ENCODE results near the gene ZNF497. TPM values are rescaled to one million over a fixed set of nuclear protein-coding genes. Genes with fewer than 3 reads are reported as not detected.

Gene ZNF497
- total and polyA plus RNA-seq, 9 of the 15 experiments (the other 6 are each of a cell fraction or from before 2014, with no cell fraction given) = 0.06 to 0.98 (median 0.44) TPM; not detected in 1

DNA sequence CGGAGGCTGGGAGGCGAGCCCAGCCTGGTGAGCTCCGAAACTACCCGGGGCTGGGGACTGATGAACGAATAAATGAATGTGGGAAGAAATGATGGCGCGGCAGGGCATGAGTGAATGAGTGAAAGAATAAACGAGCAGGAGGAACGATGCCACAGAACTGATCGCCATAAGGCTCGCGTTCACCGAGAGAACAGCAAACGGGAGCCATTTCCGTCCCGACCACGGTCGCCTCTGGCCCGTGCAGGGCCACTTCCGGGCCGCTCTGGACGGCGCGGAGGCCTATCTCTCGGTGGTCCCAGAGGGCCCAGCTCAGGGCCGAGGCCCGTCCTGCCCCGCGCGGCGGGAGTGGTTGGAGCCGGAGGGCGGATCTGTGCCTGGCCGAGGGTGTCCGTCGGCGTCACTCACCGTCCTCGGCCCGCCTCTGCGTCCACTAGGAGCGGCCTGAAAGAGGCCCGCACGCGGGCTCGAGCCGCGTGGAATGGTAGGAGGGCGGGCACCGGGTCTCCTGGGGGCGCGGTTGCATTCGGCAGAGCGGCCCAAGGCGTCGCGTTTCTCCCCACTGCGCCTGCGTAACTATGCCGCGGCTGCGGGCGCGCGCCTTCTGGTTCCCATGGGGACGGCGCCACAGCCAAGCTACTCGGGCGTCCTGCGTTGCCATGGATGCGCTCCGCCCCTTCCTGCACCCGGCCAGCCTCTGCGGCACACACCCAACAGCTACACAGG is at the start of gene ZNF497 (continued):
- TF ChIP-seq, protein P1, sequence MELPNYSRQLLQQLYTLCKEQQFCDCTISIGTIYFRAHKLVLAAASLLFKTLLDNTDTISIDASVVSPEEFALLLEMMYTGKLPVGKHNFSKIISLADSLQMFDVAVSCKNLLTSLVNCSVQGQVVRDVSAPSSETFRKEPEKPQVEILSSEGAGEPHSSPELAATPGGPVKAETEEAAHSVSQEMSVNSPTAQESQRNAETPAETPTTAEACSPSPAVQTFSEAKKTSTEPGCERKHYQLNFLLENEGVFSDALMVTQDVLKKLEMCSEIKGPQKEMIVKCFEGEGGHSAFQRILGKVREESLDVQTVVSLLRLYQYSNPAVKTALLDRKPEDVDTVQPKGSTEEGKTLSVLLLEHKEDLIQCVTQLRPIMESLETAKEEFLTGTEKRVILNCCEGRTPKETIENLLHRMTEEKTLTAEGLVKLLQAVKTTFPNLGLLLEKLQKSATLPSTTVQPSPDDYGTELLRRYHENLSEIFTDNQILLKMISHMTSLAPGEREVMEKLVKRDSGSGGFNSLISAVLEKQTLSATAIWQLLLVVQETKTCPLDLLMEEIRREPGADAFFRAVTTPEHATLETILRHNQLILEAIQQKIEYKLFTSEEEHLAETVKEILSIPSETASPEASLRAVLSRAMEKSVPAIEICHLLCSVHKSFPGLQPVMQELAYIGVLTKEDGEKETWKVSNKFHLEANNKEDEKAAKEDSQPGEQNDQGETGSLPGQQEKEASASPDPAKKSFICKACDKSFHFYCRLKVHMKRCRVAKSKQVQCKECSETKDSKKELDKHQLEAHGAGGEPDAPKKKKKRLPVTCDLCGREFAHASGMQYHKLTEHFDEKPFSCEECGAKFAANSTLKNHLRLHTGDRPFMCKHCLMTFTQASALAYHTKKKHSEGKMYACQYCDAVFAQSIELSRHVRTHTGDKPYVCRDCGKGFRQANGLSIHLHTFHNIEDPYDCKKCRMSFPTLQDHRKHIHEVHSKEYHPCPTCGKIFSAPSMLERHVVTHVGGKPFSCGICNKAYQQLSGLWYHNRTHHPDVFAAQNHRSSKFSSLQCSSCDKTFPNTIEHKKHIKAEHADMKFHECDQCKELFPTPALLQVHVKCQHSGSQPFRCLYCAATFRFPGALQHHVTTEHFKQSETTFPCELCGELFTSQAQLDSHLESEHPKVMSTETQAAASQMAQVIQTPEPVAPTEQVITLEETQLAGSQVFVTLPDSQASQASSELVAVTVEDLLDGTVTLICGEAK (IDR thresholded peaks at IDR 0.05) = peak; percentile 97
- TF ChIP-seq, protein P1 (CRISPR knock-in tag; IDR thresholded peaks at IDR 0.05) = no peak
- no peak for TF ChIP-seq NFIC (IDR thresholded peaks at IDR 0.05)
- TF ChIP-seq SMAD1 (IDR thresholded peaks at IDR 0.05; ENCODE audit: low read depth, low read length, partially characterized antibody) = no peak
- TF ChIP-seq, protein P2, sequence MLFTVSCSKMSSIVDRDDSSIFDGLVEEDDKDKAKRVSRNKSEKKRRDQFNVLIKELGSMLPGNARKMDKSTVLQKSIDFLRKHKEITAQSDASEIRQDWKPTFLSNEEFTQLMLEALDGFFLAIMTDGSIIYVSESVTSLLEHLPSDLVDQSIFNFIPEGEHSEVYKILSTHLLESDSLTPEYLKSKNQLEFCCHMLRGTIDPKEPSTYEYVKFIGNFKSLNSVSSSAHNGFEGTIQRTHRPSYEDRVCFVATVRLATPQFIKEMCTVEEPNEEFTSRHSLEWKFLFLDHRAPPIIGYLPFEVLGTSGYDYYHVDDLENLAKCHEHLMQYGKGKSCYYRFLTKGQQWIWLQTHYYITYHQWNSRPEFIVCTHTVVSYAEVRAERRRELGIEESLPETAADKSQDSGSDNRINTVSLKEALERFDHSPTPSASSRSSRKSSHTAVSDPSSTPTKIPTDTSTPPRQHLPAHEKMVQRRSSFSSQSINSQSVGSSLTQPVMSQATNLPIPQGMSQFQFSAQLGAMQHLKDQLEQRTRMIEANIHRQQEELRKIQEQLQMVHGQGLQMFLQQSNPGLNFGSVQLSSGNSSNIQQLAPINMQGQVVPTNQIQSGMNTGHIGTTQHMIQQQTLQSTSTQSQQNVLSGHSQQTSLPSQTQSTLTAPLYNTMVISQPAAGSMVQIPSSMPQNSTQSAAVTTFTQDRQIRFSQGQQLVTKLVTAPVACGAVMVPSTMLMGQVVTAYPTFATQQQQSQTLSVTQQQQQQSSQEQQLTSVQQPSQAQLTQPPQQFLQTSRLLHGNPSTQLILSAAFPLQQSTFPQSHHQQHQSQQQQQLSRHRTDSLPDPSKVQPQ (CRISPR knock-in tag; IDR thresholded peaks at IDR 0.05; ENCODE audit: borderline replicate concordance) = no peak
- TF ChIP-seq BACH1 (tag; IDR thresholded peaks at IDR 0.05) = no peak
- TF ChIP-seq CEBPG (CRISPR knock-in tag; IDR thresholded peaks at IDR 0.05) = no peak
- TF ChIP-seq CEBPG (tag; conservative IDR thresholded peaks at IDR 0.05 in 1 of 2, IDR thresholded peaks at IDR 0.05 in 1 of 2) = no peak
- TF ChIP-seq ZNF316 (IDR thresholded peaks at IDR 0.05) = peak; percentile 55
- no peak for TF ChIP-seq HNRNPUL1 (IDR thresholded peaks at IDR 0.05; ENCODE audit: low read length)

Measured in K562 (cell line).